ENCODE measurements around the gene VAT1L. TPM values are rescaled to one million over a fixed set of nuclear protein-coding genes. Genes with fewer than 3 reads are reported as not detected.

The VAT1L gene
- total RNA-seq, 1 experiment from 2014 or later: 19.1 TPM

GRCh38 chr16:77920984-77921383 is 132.6 kb downstream of the VAT1L start:
- H3K27ac Mint-ChIP-seq: no peak overlapping the region
- ATAC-seq (no peak), DNase-seq (ENCODE audit: low spot score) (no peak)
- no peak overlapping the region for H3K4me3 Mint-ChIP-seq
- H3K9me3 Mint-ChIP-seq: no peaks in the 10 kb centered on the region
- POLR2A ChIA-PET: no interaction called here
- H3K4me1 Mint-ChIP-seq: peaks cover 48% of the 10 kb centered on the region
- no peaks in the 10 kb centered on the region for H3K36me3 Mint-ChIP-seq
- peaks cover 2% of the 10 kb centered on the region; the same call in 1 of the 2 replicates for H3K27me3 Mint-ChIP-seq (ENCODE audit: low read depth)
- TF ChIP-seq MXD4 (CRISPR knock-in tag; IDR thresholded peaks at IDR 0.05; ENCODE audit: borderline replicate concordance) (no peak), ZNF281 (CRISPR knock-in tag; IDR thresholded peaks at IDR 0.05) (no peak), ZNF671 (CRISPR knock-in tag; IDR thresholded peaks at IDR 0.05) (no peak), PREB (CRISPR knock-in tag; IDR thresholded peaks at IDR 0.05; ENCODE audit: borderline replicate concordance) (no peak), CREB1 (CRISPR knock-in tag; IDR thresholded peaks at IDR 0.05) (no peak), STAT6 (CRISPR knock-in tag; conservative IDR thresholded peaks at IDR 0.05; ENCODE audit: low read depth) (no peak), FOXP4 (CRISPR knock-in tag; IDR thresholded peaks at IDR 0.05) (no peak), ZNF425 (CRISPR knock-in tag; conservative IDR thresholded peaks at IDR 0.05) (no peak), AFF4 (CRISPR knock-in tag; IDR thresholded peaks at IDR 0.05; ENCODE audit: borderline replicate concordance) (no peak), E2F5 (CRISPR knock-in tag; IDR thresholded peaks at IDR 0.05) (no peak), ZNF532 (CRISPR knock-in tag; IDR thresholded peaks at IDR 0.05; ENCODE audit: borderline replicate concordance) (no peak), SP1 (CRISPR knock-in tag; conservative IDR thresholded peaks at IDR 0.05) (no peak), ATF2 (CRISPR knock-in tag; IDR thresholded peaks at IDR 0.05; ENCODE audit: borderline replicate concordance, low read depth) (no peak), ESRRA (CRISPR knock-in tag; IDR thresholded peaks at IDR 0.05; ENCODE audit: borderline replicate concordance) (no peak)
- CTCF ChIA-PET: no interaction called here
